HG03064 (cell line): ENCODE data around the gene ZNF135.

Experiments used
- ATAC-seq: cut with Tn5 transposase; IDR thresholded peaks from one replicate; pipeline ENCODE4 v1.9.1; 2021; ENCODE audit warnings: low read depth; ENCODE audit not compliant: unreplicated experiment

ZNF135 gene

DNA sequence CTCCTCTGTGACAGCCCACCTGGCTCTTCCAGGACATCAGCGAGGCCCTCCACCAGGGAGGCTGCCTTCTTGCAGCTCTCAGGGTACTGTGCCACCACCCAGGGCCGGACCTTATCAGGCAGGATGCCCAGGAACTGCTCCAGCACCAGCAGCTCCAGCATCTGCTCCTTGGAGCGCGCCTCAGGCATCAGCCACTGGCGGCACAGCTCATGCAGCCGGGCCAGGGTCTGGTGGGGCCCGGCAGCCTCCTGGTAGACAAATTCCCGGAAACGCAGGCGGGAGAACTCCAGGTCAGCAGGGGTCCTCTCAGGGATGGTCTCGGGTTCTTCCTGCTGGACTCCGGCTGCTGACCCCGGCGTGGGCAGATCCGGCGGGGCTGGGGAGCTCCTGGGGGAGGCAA lies 30.8 kb downstream of the ZNF135 start:
- ATAC-seq: no peak

DNA sequence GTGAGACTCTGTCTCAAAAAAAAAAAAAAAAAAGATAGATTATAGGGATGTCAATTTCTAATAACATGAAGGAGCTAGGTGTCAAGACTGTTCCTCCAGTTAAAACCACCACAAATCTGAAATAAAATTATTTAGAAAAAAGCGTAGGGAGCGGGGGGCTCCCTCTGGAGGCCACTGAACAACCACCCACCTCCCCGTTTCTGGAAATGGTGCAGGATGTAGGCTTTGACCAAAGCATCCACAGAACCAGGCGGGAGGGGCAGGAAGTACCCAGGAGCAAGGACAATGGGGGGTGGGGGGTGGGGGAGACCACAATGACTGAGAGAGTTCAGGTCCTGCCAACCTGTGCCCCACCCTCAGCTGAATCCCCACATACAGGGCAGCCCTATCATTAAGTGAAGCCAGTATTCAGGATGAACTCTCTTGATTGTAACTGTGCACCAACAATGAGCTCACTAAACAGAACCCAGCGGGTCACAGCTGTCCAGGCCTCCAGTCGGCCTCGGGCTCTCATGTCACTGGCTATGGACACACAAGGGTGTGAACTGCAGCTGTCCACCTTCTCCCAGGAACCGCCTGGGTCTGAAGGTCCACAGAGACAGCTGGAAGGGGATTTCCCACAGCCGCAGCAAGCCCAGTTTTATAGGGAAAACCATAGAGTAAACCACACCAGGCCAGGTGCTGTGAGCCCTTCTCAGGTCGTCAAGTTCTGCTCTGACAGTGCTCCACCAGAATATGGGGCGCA lies 32.3 kb downstream of the ZNF135 start:
- no peak for ATAC-seq

DNA sequence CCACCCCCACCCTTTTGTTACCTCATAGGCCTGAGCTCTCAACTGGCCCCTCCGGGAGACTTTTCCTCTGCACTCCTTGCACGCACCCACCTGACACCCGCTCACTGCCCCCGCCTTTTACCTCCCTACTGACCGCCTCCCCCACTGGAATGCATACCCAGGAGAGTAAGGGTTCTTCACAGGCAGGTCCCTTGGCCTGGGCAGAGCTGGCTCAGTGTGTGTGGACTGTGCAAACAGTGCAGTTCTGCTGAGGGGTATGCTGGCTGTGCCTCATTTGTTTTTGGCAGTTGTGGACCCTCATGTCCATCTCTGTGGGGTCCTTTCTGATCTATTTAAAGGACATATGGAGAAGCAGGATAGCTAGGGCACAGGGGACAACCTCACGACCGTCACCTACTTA lies 34.0 kb downstream of the ZNF135 start:
- no peak for ATAC-seq

DNA sequence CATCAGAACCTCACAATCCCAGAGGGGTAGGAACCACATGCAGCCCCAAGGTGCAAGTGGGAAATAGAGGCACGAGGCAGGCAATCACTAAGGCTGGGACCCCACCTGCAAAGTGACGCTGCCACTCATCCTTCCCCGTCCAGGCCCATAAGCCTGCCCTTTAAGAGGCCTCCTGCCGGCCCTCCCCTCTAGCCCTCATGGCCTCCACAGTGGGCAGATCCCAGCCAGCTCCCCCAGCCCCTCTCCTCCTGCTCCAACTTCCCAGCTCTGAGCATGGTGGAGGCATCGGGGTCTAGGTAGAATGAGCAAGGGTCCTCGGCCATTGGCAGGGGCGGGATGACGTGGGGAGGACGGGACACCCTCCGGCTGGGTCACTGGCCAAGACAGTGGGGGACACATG lies 36.2 kb downstream of the ZNF135 start:
- no peak for ATAC-seq

DNA sequence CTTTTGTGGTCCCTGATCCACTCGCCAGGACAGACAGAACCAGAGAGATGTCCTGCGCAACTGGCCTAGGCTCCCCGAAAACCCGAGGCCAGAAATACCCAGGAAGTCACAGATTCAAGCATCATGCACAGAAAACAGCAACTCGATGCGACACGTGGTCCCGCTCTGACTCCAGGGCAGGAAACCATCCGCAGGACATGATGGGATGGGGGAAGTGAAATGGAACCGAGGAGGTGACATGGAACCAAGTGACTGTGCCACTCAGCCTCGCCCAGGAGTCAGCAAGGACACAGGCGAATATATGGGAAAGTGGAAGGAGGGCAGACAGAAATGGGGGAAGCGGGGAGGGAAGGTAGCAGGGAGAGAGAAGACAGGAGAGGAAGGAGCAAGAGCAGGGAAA lies 37.8 kb downstream of the ZNF135 start:
- no peak for ATAC-seq

DNA sequence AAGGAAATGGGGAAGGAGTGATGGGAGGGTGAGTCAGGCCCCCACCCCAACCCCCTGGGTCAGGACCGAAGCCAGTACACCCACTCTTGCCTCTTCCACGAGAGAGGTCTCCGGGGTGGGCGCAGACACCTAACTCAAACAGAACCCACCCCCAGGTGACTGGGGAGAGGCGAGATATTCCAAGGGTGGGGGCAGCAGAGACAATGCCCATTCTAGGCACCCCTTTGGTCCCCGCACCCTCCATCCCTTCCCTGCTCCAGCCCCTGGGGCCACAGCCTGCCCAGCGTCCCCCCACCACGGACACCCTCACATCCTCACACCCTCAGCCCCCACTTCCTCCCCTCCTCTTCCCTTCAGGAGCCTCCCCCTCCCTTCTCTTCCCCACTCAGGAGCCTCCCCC lies 38.3 kb downstream of the ZNF135 start:
- ATAC-seq: no peak

DNA sequence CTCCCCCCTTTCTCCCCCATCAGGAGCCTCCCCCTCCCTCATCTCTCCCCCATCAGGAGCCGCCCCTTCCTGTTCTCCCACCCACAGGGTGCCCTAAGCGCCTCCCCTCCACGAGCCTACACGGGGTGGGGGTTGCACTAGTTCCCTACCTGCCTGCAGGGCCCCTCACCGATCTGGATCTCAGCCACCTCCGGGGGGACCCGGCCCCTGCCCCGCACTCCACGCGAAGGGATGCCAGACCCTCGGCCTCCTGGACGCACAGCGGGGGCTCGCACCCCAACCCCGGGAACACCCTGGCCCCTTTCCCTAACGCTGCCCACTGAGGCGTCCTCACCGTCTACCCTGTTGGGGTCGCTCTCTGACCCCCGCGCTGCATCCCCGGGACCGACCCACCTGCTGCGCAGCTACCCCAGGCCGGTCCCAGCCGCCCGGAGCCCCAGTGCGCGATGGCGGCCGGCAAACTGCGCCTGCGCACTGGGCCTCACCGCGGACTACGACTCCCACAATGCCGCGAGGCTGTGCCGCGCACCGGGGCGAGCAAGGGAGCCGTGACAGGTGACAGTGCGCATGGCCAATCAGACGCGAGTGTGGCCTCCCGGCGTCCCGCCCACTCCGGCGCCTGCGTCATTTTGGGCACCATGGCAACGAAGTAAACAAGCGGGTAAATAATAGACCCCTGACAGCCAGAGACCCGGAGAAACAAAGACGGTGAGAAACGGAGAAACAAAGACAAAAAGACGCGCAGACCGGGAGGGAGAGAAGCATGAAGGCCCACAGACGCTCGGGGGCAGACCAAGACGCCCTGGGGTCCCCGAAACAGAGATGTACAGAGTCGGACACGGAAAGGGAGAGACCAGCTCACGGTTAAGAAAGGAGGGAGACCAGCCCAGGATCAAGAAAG lies 38.9 kb downstream of the ZNF135 start, which contains the start of gene ZSCAN18:
TSS of gene ZSCAN18 (minus strand) at position 451 of the 901 bp plus-strand sequence. CDS start 7,964 bp downstream, outside the sequence.
- ATAC-seq: peak; percentile 69

DNA sequence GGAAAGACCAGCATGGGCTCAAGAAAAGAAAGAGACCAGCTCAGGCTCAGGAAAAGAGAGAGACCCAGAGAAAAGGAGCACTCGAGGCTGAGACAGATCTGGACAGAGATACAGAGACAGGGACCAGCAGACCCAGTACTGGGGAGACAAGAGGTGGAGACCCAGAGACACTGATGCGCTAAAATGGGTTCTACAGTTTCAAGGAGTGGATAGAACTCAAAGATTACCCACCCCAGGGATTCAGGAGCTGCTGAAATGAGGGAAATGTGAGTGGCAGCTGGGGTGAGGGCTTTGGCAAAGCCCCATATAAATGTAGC lies 39.6 kb downstream of the ZNF135 start:
- no peak for ATAC-seq

DNA sequence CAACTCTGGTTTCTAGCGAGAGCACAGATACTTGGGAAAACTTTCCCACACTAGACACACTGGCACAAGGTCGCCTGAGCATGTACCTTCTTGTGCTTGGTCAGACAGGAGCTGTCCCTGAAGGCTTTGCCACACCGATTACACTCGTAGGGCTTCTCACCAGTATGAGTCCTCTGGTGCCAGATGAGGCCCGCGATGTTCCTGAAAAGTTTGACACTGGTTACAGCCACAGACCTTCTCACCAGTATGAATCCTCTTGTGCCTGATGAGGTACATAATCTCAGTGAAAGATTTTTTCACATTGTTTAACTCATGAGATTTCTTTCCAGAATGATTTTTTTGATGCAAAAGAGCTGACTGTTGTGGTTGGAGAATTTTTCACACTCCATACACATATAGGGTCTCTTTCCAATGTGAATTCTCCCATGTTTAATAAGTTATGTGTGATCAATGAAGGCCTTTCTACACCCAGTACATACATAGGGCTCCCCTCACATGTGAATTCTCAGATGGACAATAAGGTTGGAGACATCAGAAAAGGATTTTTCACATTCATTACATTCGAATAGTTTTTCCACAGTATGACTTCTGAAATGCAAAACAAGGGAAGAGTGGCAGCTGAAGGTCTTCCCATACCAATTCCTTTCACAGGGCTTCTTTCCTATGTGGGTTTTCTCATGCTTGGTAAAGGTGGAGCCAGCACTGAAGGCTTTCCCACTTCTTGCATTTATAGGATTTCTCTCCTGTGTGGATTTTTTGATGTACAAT lies 48.9 kb downstream of the ZNF135 start:
- no peak for ATAC-seq

DNA sequence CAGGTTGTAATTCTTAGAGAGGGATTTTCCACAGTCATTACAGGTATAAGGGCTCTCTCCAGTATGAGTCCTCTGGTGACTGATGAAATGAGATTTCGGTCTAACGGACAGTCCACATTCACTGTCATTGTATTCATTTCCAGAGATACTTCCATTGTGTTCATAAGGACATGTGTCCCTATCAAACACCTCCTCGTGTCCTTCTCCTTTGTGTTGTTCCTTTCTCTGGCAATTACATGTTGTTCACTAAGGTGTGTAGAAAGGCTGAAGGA lies 49.4 kb downstream of the ZNF135 start:
- ATAC-seq: no peak

DNA sequence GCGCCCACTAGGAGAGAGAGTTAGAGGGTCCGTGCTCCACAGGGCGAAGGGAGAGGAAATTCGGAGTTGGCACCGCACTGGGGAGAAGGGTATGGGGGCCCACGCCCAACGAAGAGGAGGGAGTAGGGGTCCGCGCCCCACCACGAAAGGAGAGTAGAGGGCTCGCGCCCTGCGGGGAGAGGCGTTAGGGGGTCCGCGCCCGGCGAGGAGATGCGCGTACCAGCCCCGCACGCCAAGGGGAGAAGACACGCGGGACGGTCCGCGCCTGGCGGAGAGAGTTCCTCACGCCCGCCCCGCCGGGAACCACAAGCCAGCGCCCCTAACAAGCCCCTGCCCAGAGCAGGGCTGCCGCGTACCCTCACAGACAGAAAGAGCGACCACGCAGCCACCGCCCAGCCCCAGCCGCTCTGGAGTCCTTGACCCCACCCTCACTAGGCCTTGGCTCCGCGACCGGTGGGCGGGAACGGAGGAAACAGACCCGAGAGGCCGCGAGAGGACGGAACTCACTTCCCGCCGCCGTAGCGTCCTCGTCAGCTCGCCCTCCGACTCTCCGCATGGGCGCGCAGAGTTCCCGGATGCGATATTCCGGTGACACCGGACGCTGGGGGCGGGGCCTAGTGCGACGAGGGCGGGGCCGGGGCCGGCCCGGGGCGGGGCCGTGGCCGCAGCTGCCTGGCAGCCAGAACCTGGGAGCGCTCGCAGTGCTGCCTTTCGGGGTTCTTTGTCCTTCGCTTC lies 58.9 kb downstream of the ZNF135 start:
- ATAC-seq: no peak

DNA sequence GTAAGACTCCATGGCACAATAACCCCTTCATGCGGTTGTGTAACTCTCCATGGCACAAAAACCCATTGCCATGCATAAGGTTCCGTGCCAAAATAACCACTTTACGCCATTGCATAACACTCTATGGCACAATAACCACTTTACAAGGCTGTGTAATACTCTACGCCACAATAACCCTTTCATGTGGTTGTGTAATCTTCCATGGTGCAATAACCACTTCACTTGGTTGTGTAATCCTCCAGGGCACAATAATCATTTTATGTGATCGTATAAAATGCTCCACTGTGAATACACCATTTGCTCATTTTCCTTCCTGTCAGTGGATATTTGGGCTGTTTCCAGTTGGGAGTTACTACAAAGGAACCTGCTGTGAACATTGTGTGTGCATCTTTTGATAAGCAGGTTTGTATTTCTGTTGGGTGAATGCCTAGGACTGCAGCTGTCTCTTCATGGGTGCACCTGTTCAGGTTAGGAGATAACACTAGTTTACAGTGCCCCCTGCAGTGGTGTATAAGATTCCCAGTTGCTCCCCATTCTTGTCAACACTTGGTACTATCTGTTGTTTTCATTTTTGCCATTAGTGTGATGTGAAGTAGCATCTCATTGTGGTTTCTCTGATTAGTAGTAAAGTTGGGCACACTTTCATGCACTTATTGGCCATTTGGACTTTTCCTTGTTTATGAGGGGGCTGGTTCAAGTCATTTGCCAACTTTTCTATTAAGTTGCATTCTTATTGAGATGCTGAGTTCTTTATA lies 60.1 kb downstream of the ZNF135 start:
- no peak for ATAC-seq
